DMS114 treated with DMSO at 0.1 percent for 48 hours (cell line): ENCODE data around the gene HSPA12B.

Experiments used
- DNase-seq: peaks from one replicate; lab custom pipeline; 2025; ENCODE audit not compliant: unreplicated experiment; lab: John Stamatoyannopoulos, UW

HSPA12B gene, protein sequence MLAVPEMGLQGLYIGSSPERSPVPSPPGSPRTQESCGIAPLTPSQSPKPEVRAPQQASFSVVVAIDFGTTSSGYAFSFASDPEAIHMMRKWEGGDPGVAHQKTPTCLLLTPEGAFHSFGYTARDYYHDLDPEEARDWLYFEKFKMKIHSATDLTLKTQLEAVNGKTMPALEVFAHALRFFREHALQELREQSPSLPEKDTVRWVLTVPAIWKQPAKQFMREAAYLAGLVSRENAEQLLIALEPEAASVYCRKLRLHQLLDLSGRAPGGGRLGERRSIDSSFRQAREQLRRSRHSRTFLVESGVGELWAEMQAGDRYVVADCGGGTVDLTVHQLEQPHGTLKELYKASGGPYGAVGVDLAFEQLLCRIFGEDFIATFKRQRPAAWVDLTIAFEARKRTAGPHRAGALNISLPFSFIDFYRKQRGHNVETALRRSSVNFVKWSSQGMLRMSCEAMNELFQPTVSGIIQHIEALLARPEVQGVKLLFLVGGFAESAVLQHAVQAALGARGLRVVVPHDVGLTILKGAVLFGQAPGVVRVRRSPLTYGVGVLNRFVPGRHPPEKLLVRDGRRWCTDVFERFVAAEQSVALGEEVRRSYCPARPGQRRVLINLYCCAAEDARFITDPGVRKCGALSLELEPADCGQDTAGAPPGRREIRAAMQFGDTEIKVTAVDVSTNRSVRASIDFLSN

DNA sequence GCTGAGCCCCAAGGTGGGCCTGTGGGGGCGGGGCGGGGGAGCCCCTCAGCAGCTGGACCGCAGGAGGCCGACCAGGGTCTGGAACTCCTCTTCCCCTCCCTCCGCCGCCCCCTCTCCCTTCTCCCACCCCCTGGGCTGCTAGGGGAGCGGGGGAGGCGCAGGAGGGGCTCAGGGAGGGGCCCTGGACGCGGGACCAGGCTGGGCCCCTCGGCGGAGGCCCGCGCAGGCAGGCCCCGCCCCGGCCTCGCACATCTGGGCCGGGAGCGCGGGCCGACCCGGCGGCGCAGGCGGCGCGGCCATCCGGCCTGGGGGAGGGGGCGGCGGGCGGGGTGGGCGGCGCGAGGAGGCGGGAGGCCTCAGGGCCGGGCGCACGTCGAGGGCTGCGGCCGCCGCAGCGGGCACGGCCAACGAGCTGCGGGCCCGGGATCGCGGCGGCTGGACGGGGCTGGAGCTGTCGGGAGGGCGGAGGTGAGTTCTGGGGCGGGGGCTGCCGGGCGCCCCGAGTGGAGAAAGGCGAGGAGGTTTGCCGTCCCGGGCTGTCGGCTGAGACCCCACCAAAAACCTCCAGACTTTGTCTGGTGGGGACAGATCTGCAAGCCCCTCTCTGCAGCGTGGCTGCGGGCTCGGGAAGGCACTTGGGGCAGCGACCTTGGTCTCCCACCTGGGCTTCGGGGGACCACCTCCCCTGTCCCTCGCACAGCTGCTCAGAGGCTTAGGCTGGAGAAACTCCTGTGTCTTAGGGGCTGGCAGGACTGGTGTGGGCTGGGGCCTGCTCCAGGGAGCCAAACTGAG lies at the start of gene HSPA12B:
TSS of gene HSPA12B (plus strand) at position 359 of the 792 bp plus-strand sequence. CDS start 5,990 bp downstream, outside the sequence.
- no peak for DNase-seq

DNA sequence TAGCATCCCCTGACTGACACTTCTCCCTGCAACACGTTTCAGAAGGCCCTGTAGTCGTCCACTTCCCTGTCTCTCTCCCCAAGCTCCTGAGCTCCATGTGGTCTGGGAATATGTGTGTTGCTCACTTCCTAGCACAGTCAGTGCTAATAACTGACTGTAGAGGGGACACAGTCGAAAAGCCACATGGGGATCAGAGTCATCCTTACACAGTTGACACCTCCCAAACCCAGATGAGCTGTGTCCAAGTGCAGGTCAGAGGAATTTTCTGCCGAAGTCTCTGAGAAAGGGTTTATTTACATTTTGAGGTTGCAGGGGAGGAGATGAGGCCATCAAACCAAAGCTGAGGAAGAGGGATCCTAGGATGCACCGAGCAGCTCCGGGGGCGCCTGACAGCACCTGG lies 47.1 kb upstream of the HSPA12B start:
- no peak for DNase-seq

DNA sequence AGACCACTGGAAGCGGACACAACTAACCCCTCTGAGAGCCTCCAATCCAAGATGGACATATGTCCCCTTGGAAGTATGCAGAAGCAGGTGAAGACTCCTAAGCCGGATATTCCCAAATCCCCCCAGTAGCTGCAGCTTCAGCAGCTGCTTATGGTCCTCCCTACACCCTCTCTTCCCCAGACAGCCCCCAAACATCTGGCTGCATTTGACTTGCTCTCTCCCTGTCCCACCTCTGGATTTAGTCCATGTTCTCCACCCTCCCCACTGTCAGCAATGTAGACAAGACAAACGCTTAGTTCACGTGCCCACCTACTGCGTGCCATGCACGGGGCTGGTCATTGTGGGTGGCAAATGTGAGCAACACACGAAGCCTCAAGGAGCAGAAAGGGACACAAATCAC lies 46.1 kb upstream of the HSPA12B start:
- DNase-seq = no peak

DNA sequence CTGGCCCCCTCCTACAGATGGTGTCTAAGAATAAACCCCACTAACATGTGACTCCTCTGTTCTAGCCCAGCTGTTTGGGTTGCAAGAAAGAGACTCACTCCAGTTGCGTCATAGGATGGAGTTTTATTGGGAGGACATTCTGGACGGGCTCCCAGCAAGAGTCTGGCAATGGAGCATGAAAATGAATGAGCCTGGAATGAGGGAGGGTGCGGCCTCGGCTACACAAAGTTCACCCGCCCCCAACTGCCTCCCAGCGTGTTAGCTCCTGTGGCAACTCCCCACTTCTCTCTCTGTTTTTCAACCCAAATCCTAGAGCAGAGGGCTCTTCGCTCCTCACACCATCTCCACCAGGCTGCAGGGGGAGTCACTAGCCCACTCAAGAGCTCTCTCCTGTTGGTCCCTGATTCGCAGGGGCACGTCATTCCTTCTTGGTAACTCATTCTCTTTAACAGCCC lies 45.6 kb upstream of the HSPA12B start:
- DNase-seq = no peak

DNA sequence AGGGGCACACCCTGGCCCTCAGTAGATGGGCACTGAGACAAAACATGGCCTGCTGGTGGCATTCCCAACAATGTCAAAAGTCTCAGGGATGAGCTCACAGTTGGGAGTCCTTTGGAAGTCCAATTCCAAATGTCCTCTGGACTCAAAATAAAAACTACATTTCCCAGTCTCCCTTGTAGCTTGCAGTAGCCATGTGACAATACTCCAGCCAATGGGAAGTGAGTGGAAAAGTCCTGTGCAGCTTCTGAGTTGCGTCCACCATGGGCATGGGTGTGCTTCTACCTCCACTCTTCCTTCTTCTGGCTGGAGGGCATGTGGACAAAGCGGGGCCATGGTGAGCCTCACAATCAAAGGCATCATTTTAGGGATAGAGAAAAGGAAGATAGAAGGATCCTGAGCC lies 44.8 kb upstream of the HSPA12B start:
- DNase-seq = peak; percentile 46

DNA sequence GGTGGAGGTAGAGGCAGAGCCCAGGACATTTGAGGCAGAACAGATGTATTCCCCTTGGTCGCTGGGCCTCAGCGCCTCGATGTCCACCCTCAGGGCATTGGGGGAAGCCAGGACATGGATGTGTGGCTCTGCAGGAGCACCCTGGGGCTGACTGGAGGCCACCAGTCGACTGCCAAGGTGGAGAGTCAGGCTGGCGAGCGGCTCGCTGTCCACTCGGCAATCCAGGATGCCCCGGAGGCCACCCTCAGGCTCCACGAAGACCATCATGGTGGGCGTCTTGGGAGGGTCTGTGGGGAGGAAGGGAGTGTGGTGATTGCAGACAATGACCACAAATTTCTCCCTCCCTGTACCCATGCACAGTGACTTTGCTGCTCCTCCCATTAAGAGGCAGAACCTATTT lies 42.5 kb upstream of the HSPA12B start:
- DNase-seq = no peak

DNA sequence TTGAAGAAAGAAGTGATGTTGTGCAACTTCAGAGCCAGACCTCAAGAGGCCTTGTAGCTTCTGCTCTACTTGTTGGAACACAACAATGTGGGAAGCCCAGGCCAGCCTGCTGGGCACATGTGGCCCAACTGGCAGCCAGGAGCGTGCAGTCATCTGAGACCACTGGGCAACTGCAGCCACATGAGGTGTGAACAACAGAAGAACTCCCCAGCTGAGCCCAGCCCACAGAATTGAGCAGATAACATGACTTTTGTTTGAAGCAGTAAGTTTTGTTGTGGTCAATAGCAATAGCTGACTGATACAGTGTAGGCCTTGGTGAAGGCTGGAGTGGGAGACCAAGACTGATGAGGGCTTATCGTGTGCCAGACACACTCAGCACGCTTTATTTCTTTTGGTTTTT lies 42.1 kb upstream of the HSPA12B start:
- DNase-seq = no peak

DNA sequence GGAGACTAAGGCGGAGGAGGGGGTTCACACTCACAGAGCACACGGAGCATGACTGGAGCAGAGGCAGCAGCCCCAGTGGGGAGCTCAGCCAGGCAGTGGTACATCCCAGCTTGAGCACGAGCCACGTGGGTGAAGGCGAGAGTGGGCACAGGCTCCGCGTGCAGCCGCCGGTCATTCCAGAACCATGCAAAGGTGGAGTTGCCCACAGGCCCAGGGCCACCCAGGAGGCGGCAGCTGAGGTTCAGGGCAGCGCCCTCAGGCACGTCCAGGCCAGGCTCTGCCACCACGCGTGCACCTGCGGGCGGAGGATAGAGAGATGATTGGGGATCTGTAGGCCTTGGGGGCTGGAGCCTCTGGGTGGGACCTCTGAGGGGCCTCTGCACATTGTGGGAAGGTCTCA lies 41.2 kb upstream of the HSPA12B start:
- no peak for DNase-seq

DNA sequence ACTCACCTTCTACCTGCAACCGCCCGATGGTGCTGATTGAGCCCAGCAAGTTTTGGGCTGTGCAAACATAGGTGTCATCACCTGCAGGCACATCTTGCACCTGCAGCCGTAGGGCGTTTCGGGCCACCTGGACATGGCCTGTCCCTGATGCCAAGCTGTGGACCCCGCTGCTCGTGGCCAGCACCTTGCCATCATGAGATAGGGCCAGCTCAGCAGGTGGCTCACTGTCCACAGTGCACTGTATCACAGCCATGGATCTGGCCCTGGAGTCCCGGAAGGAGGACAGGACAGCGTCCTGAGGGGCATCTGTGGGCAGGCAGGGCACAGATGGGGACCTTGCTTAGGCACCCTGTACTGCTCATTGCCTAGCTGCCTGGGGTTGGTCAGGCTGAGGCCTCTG lies 40.6 kb upstream of the HSPA12B start:
- DNase-seq = no peak

DNA sequence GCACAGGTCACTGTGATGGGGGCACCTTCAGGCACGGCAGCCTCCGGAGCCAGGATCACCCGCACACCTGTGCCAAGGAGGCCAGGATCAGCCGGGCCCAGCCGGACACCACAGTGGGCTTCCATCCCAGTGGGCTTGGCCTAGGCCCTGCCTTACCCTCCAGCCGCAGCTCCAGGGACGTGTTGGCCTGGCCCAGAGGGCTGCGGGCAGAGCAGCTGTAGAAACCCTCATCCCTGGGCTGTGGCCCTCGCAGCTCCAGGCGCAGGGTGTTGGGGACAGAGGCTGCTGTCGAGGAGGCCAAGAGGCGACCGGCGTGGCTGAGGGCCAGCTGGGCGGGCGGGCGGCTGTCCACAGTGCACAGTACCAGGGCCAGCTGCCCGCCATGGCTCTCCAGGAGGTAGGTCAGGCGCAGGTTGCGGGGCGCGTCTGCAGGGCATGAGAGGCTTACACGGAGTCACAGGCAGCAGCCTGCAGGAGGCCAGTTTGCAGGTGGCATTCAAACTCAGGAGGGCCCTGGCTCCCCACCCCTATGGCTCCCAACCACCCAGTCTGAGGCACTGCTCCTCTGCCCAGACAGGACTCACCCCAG lies 39.7 kb upstream of the HSPA12B start:
- DNase-seq = no peak

DNA sequence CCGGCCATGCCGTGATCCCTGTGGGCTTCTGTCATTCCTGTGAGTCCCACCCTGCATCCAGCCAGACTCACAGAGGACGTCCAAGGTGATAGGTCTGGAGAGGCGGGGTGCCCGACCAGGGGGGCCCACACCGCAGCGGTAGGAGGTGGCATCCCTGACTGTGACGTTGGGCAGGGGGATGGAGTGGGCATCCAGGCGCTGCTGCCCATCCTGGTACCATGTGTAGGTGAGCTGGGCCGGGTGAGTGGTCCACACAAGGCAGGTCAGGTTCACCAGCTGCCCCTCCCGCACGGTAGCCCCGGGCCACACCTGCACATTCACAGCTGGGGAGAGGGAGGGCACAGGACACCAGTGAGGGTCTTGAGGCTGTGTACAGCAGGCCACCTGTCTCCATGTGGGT lies 39.1 kb upstream of the HSPA12B start:
- DNase-seq = no peak

DNA sequence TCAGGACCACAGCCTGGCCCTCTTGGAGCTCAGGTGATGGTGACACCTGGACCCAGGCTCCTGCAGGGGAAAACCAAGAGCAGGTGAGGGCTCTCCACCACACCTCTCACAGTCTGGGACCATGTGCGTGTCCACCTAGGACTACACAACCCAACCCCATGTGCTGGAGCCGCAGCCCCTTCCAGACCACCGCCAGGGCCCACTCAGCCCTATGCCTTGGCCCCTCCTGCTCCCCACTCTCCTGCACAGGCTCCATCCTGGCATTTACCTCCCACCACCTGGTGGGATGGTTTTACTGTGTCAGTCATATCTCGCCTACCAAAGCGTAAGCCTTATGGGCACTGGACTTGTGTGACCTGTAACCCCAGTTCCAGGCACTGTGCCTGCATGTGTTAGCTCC lies 37.6 kb upstream of the HSPA12B start:
- DNase-seq = no peak

DNA sequence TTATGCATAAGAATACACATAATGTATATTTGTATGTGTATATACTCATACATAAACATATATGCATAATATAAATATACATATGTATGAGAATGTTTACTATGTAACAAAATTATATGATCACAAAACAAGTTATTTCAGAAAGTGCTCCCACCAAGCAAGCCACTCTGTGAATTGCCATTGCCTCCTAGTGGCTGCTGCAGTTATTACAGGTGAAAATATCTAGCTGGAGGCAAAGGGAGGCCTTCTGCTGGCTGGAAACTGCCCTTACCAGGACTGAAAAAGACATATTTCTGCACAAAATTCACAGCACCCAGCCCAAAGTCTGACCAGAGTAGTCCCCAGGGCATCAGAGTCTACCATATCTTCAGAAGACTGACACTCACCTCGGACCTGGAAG lies 36.3 kb upstream of the HSPA12B start:
- no peak for DNase-seq

DNA sequence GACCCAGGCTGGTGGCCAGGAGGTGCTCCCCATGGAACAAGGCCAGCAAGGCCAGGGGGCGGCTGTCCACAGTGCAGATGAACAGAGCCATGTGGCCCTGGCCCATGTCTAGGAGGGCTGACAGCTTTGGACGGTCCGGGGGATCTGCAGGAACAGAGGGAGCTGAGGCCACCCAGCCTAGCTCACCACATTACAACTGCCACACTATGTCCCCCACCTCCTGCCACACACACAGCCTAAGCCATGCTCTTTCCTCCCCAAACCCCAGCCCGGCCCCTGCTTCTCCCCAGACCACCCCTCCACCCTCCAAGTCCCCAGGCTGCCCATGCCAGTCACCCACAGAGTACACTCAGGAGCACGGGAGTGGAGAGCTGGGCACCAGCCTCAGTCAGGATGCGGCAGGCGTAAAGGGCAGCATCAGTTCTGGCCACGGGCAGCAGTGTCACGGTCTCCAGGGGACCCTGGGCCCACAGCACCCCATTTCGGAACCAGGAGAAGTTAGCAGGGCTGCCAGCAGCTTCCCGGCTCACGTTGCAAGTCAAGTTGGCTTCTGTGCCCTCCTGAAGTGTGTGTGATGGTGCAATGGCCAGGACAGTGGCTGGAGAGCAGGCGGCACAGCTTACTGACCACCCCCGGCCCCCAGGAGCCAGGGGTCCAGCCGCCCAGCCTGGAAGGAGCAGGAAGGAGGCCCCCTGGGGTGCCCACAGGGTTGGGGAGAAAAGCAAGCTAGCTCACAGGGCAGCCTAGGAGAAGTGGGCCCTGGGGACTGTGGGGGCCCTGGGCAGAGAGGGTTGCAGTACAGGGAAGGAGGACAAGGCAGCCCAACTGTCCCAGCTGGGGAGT lies 35.5 kb upstream of the HSPA12B start:
- no peak for DNase-seq

DNA sequence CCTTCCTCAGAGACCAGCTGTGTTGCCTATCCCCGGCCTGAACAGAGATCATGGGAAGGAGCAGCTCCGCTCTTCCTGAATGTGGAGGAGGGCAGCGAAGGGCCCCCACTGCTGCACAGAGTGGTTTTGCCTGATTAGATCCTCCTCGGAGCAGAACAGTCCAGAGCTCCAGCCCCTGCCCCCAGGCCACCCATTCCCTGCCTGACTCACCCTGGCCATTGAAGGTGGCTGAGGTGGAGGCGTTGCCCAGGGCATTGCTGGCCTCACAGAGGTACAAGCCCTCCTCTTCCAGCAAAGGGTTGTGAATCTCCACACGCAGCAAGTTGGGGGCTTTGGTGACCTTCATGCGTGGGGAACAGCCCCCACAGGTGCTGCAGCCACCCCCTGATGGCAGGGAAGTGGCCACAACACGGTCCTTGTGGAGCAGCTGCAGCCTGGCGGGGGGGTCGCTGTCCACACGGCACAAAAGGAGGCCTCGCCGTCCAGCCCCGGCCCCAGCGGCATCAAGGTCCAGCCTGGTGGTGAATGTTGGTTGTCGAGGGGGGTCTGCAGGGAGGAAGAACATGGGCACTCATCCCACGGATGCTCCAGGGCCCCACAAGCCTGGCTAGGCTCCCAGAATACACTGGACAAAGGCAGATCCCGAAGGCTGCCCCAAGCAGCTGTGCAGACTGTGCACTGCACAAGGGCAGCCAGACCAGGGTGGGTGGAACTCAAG lies 34.7 kb upstream of the HSPA12B start:
- DNase-seq = no peak

DNA sequence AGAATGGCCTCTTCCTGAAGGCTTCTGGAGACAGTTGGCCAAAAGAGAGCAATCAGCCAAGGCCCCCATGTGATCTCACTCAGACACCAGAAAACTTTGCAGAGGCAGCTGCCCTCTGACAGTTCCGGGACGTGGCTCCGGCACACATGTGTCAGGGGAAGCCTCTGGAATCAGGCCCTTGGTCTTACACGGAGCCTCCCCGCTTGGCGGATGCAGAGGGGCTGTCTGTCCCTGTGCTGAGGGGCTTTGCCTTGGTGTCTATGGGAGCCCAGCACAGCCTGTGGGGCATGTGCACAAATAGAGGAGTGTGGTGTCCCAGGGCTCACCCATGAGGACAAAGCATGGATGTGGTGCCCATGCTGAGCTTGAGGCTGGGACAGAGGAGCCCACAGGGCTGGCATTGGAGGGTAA lies 33.9 kb upstream of the HSPA12B start:
- DNase-seq = no peak

DNA sequence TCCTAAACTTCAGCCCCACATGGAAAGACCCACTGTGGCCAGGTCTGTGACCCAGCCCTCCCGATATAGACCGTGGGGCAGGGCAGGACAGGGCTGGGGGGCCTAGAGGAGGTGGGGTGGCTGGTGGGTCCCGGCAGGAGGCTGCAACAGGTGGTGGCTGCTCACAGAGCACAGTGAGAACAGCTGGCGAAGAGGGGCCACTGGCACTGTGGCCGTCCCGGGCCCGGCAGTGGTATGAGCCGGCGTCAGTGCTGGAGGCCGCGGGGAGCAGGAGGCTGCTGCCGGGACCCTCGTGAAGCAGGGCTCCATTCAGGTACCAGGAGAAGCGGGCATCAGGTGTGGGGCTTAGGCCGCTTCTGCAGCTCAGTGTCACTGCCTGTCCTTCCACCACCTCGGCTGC lies 33.4 kb upstream of the HSPA12B start:
- no peak for DNase-seq

DNA sequence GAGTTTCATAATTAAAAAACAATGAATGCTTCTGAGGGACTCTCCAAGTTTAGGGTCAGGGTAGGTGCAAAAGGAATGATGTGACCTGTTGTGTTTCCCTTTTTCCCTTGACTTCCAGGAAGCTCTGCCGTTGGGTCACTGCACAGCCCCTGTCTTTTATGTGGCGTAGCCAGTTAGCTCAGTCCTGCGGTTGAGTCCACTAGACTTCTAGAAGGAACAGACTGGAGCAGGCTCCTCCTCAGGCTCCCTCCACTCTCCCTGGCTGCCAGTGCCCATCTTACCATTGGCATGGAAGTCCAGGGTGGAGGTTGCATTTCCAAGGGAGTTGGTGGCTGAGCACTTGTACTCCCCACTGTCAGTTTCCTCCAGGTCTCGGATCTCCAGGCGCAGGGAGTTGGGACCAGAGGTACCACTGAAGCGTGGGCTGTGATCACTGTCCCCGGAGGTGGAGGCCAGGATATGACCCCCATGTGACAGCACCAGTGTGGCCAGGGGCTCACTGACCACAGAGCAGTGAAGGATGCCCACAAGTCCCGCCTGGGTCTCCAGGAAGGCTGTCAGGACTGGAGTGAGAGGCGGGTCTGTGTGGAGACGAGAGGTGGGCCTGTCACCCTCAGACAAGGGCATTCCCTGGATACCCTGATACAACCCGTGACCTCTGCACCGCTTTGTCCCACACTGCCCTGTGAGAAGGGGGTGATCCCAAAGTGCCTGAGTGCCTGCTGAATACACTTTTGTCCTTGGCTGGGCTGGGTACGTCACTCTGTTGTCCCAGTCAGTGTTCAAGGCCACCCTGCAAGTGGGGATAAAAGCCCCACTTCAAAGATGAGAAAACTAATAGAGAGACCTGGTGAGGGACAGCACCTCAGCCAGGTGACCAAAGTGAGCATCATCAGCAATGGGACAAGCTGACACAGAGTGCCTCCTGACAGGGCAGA lies 31.2 kb upstream of the HSPA12B start:
- DNase-seq = no peak
